Lower leg skin (tissue), 3 donors: Measurements from ENCODE around the gene HSDL2.

Experiments
- CTCF ChIP-seq, 3 donors: fragments of 450-650 bp; IDR thresholded peaks; one replicate each; pipeline ENCODE4 v1.5.1; 2016; ENCODE audit warnings: antibody characterized with exemption in 3 of 3, mild to moderate bottlenecking in 3 of 3, moderate library complexity in 2 of 3
- POLR2A ChIP-seq, 2 donors: fragments of 450-650 bp; IDR thresholded peaks; one replicate each; pipeline ENCODE4 v1.6.1; 2016 to 2017; ENCODE audit warnings: antibody characterized with exemption in 2 of 2, mild to moderate bottlenecking in 1 of 2, moderate library complexity in 1 of 2

DNA sequence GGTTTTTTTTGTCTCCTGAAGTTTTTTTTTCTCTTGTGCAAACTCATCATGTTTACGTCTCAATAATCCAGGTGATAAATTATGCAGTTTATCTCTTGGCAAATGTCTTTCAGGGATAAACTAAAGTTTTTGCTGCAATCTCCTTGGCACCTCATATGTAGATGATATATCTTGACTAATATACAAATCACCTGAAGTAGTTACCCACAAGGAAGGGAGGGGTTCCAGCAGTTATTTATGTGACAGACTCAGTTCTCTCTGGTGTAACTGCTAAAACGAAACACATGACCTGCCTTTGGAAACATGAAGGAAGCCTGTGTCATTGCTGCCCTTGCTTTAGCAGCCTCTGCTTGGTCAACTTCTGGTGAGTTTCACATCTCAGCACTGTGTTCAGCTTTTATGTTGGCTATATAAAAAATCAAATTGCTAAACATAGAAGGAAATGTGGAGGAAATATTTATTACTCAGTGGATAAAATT lies 67.4 kb downstream of the HSDL2 start:
- TF ChIP-seq POLR2A (IDR thresholded peaks at IDR 0.05) (no peak), CTCF (IDR thresholded peaks at IDR 0.05) (no peak)
